Chondrocyte (in vitro differentiated cells): Measurements from ENCODE around the gene CDK14. TPM values are rescaled to one million over a fixed set of nuclear protein-coding genes. Genes with fewer than 3 reads are reported as not detected.

Experiments used
- DNase-seq: peaks from one replicate; pipeline ENCODE4 v3.0.0; 2021; ENCODE audit warnings: mixed read lengths, low spot score
- H3K27ac Mint-ChIP-seq: one replicate; pipeline ENCODE4 v1.8.0; 2021; ENCODE audit warnings: mild to moderate bottlenecking, moderate library complexity, mixed read lengths; ENCODE audit not compliant: unreplicated experiment
- H3K27me3 Mint-ChIP-seq: 2 replicates; pipeline ENCODE4 v1.8.0; 2021; ENCODE audit warnings: low read depth, mixed read lengths
- H3K36me3 Mint-ChIP-seq: 2 replicates; pipeline ENCODE4 v1.8.0; 2021; ENCODE audit warnings: low read depth, mixed read lengths
- H3K4me1 Mint-ChIP-seq: 2 replicates; pipeline ENCODE4 v1.8.0; 2021; ENCODE audit warnings: low read depth, mild to moderate bottlenecking, mixed read lengths
- H3K4me3 Mint-ChIP-seq: one replicate; pipeline ENCODE4 v1.8.0; 2021; ENCODE audit warnings: mild to moderate bottlenecking, moderate library complexity, mixed read lengths; ENCODE audit not compliant: unreplicated experiment
- H3K9me3 Mint-ChIP-seq: 2 replicates; pipeline ENCODE4 v1.8.0; 2021; ENCODE audit warnings: low read depth, mixed read lengths
- CTCF ChIP-seq: fragments of 200-600 bp; sonication (generic); IDR thresholded peaks from 2 replicates; pipeline ENCODE4 v1.5.0; 2021; ENCODE audit warnings: antibody characterized with exemption, mild to moderate bottlenecking, moderate library complexity
- total RNA-seq: library from RNA; stranded (reverse); gene quantifications from 3 replicates; pipeline ENCODE4 v1.2.1, GENCODE V29; 2021

CDK14 gene
- total RNA-seq, 1 donor from 2014 or later = 61.4 TPM

- Mint-ChIP-seq H3K27ac (no peak overlapping the region), H3K4me1 (peaks cover 22% of the 10 kb centered on the region), H3K36me3 (peaks cover 2% of the 10 kb centered on the region), H3K27me3 (no peaks in the 10 kb centered on the region), H3K9me3 (no peaks in the 10 kb centered on the region), H3K4me3 (no peak overlapping the region)
- DNase-seq = no peak
- no peak for TF ChIP-seq CTCF
Observed at GRCh38 chr7:91066627-91067026, 470.5 kb downstream of the CDK14 start.

- H3K4me1 Mint-ChIP-seq = peaks cover 22% of the 10 kb centered on the region
- H3K4me3 Mint-ChIP-seq = no peak overlapping the region
- DNase-seq = no peak
- no peaks in the 10 kb centered on the region for H3K27me3 Mint-ChIP-seq
- H3K36me3 Mint-ChIP-seq = peaks cover 3% of the 10 kb centered on the region
- H3K27ac Mint-ChIP-seq = no peak overlapping the region
- TF ChIP-seq CTCF = no peak
- no peaks in the 10 kb centered on the region for H3K9me3 Mint-ChIP-seq
Observed at GRCh38 chr7:91067242-91067641, 471.1 kb downstream of the CDK14 start.

DNA sequence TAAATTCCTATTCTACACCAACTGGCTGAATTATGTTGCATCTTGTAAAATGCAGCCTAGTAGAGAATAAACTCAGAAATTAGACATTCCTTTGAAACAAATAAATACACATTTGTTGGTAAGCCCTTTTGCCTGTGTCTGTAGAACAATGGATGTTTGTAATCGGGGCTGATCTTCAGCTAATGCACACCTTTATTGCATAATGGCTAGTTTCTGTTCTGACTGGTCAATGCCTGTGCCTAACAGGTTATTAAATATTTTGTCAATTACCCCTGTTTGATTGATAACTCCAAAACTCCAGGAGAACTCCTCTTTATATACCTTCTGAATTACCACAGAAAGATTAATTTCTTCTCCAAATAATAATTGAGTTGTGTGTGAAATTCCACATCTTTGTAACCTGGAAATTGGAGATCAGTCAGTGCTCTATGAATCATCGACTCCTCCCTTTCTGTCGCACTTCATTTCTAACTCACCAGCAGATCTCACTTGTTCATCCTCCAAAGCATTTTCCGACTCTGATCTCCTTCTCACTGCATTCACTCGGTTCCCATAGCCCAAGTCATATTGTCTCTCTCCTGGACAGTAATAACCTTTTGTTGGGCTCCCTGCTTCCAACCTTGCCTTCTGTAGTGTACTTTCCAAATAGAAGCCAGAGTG is 472.1 kb downstream of the CDK14 start:
- Mint-ChIP-seq H3K4me1 (peaks cover 22% of the 10 kb centered on the region), H3K9me3 (peaks cover 5% of the 10 kb centered on the region), H3K27ac (no peak overlapping the region), H3K4me3 (no peak overlapping the region), H3K27me3 (no peaks in the 10 kb centered on the region), H3K36me3 (peaks cover 9% of the 10 kb centered on the region)
- TF ChIP-seq CTCF = no peak
- DNase-seq = no peak

DNA sequence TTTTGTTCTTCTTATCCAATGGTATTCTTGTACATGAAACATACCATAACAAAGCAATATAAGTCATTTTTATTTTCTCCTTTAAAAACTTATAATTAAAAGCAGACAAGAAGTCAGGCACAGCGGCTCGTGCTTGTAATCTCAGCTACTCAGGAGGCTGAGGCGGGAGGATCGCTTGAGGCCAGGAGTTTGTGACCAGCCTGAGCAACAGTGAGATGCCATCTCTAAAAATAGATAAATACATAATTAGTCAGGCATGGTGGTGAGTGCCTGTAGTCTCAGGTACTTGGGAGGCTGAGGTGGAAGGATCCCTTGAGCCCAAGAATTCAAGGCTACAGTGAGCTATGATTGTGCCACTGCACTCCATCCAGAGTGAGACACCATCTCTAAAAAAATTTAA is 473.0 kb downstream of the CDK14 start:
- no peak for TF ChIP-seq CTCF
- no peak for DNase-seq
- Mint-ChIP-seq H3K9me3 (peaks cover 5% of the 10 kb centered on the region), H3K4me1 (peaks cover 18% of the 10 kb centered on the region), H3K27me3 (no peaks in the 10 kb centered on the region), H3K4me3 (no peak overlapping the region), H3K36me3 (peaks cover 9% of the 10 kb centered on the region), H3K27ac (no peak overlapping the region)

- Mint-ChIP-seq H3K36me3 (peaks cover 2% of the 10 kb centered on the region), H3K4me3 (peak overlapping the region; percentile 5), H3K27me3 (no peaks in the 10 kb centered on the region), H3K4me1 (peaks cover 68% of the 10 kb centered on the region), H3K9me3 (peaks cover 4% of the 10 kb centered on the region), H3K27ac (peak overlapping the region; percentile 91)
- no peak for TF ChIP-seq CTCF
- no peak for DNase-seq
Observed at GRCh38 chr7:91079487-91079886, 483.4 kb downstream of the CDK14 start.
